NCI-H1417 (cell line): ENCODE measurements around the gene CYP4F2.
"Not testable (repeated sequence)": the region's sequence is repeated elsewhere in the genome, so short reads cannot be mapped to it uniquely, and the experiment has no call there.

Source experiments
- DNase-seq, 3 experiments: peaks; one replicate each; lab custom pipeline; 2025; lab: John Stamatoyannopoulos, UW

Gene CYP4F2

DNA sequence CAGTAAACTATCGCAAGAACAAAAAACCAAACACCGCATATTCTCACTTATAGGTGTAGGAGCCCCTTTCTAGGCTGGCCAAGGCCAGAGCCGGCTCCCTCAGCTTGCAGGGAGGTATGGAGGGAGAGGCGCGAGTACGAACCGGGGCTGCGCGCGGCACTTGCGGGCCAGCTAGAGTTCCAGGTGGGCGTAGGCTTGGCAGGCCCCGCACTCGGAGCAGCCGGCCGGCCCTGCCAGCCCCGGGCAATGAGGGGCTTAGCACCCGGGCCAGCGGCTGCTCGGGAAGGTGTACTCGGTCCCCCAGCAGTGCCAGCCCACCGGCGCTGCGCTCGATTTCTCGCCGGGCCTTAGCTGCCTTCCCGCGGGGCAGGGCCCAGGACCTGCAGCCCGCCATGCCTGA, 1.7 kb upstream of the CYP4F2 start:
- not testable (repeated sequence) for DNase-seq

GRCh38 chr19:15897026-15897737, 692 bp downstream of the CYP4F2 start:
- DNase-seq: no peak

GRCh38 chr19:15895876-15896430, 1.9 kb downstream of the CYP4F2 start:
- DNase-seq: no peak

DNA sequence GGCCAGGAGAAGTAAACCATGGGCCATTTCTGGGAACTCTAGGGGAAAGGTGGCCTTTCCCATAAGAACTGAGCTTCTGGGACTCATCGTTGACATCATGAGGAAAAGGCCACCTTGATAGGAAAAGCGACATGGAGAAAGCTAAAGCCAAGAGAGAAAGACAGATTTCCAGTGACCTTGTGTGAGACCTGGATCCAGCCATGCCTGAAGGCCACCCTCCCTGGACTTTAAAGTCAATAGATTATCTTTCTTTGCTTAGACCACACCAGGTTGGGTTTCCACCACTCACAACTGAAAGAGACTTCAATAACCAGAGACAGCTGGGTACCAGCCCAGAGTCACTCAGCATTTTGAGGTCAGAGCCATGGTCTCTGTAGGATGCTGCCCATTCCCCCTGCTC, 3.5 kb downstream of the CYP4F2 start:
- DNase-seq: no peak

- DNase-seq: no peak
These were observed 4.4 kb downstream of the CYP4F2 start for GRCh38 chr19:15893477-15893876.

GRCh38 chr19:15892012-15892411, 5.9 kb downstream of the CYP4F2 start:
- no peak for DNase-seq

DNA sequence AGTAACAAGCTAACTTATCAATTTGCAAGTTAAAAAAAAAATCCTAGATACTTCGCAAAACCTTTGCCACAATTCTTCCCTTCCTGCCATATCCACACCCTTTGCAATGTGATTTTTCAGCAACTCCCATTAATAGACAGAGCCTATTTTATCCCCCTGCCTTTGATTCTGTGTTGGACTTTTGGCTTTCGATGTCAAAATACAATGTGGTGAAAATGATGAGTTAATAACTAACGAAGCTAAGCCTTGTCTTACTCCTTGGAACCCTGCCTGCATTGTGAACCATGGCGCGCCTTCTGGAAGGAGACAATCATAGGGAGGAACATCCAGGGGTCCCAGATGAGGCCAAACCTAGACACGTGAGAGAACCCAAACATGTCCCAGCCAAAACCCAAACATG, 6.4 kb downstream of the CYP4F2 start:
- no peak for DNase-seq

DNA sequence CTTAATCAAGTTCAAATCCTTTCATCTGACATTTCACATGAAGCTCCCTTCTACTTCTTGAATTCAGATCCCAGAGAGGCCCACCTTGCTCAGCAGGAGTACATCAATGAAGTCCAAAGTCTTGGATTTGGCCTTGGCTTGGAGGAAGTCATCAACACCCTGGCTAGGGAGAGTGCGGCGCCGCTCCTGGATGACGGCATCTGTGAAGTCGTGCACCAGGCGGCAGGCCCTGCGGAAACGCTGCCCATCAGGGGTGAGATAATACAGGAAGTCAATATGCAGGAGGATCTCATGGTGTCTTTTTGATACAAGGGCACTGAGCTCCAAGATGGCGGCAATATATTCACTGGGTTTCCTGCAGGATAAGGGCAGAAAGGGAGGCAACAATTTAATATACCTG, 8.5 kb downstream of the CYP4F2 start:
- not testable (repeated sequence) for DNase-seq

- no peak for DNase-seq
These were observed 12.0 kb downstream of the CYP4F2 start for GRCh38 chr19:15885919-15886318.

DNA sequence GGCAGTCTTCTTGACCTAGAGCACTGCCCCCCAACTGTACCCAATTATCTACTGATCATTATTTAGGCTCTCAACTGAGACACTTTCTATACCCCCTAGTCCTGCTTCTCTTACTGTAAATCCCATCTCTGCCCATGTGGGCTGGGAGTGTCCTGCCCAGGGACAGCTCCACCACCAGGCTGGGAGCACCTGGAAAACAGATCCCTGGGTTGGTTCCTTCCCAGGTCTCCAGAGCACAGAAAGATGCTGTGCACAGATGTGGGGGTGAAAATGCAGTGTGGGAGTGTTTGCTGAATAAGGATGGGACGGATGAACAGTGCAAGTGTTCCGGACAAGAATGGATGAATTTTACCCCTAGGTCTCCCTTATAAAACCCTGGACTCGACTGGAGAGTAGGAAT, 12.7 kb downstream of the CYP4F2 start:
- no peak for DNase-seq

GRCh38 chr19:15883329-15883728, 14.5 kb downstream of the CYP4F2 start:
- not testable (repeated sequence) for DNase-seq

GRCh38 chr19:15874821-15875474, 22.9 kb downstream of the CYP4F2 start:
- no peak for DNase-seq

GRCh38 chr19:15873771-15874170, 24.1 kb downstream of the CYP4F2 start:
- not testable (repeated sequence) for DNase-seq

DNA sequence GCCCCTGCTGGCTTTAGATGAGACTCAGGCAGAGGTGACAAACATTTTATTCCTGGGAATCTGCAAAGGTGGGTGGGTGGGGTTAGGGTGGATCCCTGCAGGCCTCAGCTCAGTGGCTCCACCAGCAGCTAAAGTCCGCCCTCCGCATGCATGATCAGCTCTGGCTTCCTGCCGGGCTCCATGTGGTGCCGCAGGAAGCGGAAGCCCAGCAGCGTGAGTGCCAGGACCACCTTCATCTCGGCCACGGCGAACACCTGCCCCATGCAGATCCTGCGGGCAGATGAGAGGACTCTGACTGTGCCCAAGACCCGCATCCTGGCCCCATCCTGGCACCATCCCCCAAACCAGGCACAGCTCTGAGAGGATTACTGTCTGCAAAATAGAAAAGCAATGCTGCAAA, 26.3 kb downstream of the CYP4F2 start:
- no peak for DNase-seq

GRCh38 chr19:15869873-15870272, 28.0 kb downstream of the CYP4F2 start:
- no peak for DNase-seq

DNA sequence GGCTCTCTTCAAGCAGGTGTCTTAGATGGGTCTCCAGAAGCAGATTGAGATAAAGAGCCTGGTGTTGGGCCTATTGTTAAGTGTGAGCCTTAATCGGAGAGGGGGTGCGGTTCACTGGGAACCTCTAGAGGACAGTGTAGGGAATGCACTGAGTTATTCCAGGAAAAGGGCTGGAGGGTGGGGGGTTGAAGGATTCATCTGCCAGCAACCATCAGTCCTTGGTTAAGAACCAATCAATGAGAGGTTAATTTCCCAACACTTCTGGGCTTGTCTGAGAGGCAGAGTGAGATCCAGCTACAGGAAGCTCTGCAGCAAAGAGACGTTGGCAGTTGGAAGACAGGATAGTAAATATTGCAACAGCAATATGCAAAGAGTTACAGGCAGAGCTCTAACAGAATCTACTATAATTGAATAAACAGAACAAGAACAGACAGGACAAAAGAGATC, 28.7 kb downstream of the CYP4F2 start:
- DNase-seq: peak in 2 of 3 experiments; percentile 1 to 37

- DNase-seq: no peak
These were observed 31.2 kb downstream of the CYP4F2 start for GRCh38 chr19:15866636-15867035.

DNA sequence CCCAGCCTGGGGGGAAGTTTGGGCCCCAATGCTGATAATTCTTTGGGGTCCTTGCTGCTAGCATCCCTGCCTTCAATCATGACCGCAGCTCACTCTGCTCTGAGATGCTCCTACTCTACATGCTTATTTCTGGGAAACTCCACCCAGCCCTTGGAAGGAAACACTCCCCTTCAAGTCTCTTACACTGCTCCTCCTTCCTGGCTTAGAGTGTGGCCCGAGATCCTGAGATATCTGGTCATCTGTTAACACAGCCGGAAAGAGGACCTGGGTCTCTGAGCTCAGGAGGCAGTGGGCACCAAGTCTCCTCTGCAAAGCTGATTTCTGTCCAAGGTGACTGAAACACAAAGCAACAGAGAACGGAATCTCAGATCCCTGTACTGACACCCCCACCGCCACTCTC, 33.0 kb downstream of the CYP4F2 start:
- no peak for DNase-seq

- no peak for DNase-seq
These were observed 34.6 kb downstream of the CYP4F2 start for GRCh38 chr19:15863272-15863671.

DNA sequence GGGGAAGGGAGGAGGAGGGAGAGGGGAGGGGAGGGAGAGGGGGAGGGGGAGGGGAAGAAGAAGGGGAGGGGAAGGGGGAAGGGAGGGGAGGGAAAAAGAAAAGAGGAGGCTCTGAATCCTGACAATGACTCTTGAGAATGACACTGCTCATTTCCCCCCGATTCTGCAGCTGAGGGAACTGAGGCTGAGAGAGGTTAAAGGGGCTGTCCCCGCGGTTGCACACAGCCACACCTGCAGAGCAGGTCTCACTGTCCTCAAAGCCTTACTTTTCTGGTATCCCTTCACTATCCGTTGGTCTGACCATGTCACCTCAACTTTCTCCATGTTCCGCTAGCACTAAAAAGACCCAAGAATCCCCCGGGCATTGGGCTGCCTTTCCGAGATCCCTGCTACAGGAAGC, 35.4 kb downstream of the CYP4F2 start:
- DNase-seq: no peak

DNA sequence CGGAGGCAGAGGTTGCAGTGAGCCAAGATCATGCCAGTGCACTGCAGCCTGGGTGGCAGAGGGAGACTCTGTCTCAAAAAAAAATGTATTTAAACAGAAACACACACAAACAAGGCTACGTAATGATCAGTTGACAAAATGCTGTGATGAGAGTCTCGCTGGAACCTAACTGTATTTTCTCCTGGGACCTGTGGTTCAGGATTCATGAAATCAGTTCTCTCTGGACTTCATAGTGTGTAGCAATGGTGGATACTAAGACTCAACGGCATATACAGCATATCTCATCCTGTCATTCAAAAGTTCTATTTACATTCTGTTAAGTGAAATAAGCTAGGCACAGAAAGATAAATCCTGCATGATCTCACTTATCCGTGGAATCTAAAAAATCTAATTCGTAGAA, 37.4 kb downstream of the CYP4F2 start:
- DNase-seq: no peak

- no peak for DNase-seq
These were observed 38.7 kb downstream of the CYP4F2 start for GRCh38 chr19:15859187-15859586.

- no peak for DNase-seq
These were observed 47.5 kb downstream of the CYP4F2 start for GRCh38 chr19:15850385-15850784.
